Cardiac septum (tissue), 1 donor: ENCODE results near the gene CCNK. TPM values are rescaled to one million over a fixed set of nuclear protein-coding genes. Genes with fewer than 3 reads are reported as not detected.

Experiments
- DNase-seq: peaks from one replicate; pipeline ENCODE4 v3.0.0-alpha.2; 2020; ENCODE audit warnings: low spot score
- intact Hi-C: fragments of 100-400 bp; cut with DNase I; formaldehyde crosslinking; loops from one replicate; pipeline ENCODE4 v1.14.0; 2022
- long read RNA-seq: library from polyadenylated mRNA; unstranded; transcript quantifications from one replicate; pipeline ENCODE4 v2.0.0, GENCODE V29; 2021
- total RNA-seq: library from RNA; stranded (reverse); fragmentation: NEBNext Ultra II Directional; extraction: Animal tissue kit (Norgen Biotek cat#: 25700); gene quantifications from one replicate; pipeline ENCODE4 v1.2.1, GENCODE V29; 2021
- donor health status: DM: no; HTN: no; CAD: no.

The CCNK gene
- total RNA-seq = 31.2 TPM
- long read RNA-seq, partial matches to known transcripts = 0 of 12 reads
- long read RNA-seq, other reads (novel, unspliced or antisense) = 12 of 12 reads

GRCh38 chr14:99480917-99481744 lies at the start of gene CCNK:
Gene CCNK (plus strand): TSS chr14:99481409. CDS start chr14:99492678, 11,269 bp downstream.
- intact Hi-C loops = no loop called here
- DNase-seq = peak; percentile 100

DNA sequence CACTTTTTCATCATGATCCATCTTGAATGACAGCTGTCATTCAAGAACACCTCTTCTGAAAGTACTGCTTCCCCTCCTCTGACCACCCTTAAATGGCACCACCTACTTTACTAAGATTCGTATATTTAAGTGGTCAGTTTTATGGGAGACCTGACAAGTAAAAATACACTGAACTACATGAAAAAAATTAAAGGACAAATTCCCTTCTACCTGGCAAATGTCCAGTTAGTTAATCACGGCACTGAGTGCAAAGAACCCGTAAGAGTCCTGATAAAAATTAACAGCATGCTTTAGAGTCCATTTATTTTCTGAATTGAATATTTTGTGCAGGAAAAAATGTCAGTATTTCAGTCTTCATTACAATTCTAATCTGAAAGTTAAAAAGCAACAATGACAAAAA lies 49.2 kb upstream of the CCNK start:
- no peak for DNase-seq
- intact Hi-C loops = no loop called here

DNA sequence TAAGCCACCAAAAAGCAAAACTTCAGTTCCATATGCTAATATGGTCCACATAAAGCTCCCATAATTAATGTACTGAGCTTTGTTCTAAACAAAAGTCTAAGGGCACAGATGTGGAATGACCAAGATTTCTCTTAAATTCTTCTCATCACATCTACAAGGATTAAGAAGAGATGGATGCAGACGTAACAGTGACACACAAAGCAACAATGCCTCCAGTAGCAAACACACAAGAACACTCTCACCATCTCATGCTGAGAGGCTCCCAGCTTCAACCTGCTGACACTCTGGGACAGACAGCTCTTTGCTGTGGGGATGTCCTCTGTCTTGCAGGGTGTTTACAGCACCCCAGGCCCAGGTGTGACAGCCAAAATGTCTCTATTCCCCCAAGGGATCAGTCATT lies 48.7 kb upstream of the CCNK start:
- no peak for DNase-seq
- intact Hi-C loops = no loop called here

- intact Hi-C loops = no loop called here
- DNase-seq = no peak
These were observed 45.9 kb upstream of the CCNK start for GRCh38 chr14:99435327-99435726.

- intact Hi-C loops = no loop called here
- DNase-seq = no peak
These were observed 44.7 kb upstream of the CCNK start for GRCh38 chr14:99436247-99437180.

DNA sequence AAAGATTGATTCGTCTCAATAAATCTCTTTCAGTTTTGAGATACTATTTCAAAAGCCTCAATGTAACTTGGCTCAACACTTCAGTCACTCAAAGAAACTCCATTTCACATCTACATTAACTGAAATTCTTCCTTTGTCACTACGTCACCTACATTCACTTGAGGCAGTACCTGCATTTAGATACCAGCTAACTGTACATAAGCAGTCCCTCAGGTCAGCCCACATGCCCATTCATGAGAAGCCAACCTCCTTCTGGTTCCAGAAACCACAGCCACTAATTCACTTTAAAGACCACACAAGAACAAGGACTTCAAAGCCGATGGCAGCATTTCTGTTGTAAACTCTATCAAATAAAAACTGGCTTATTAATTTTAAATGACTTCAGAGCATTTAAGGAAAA lies 43.5 kb upstream of the CCNK start:
- intact Hi-C loops = no loop called here
- DNase-seq = no peak

GRCh38 chr14:99440278-99440677 lies 40.9 kb upstream of the CCNK start:
- intact Hi-C loops = no loop called here
- DNase-seq = no peak

GRCh38 chr14:99441157-99441870 lies 39.9 kb upstream of the CCNK start:
- no peak for DNase-seq
- intact Hi-C loops = no loop called here

DNA sequence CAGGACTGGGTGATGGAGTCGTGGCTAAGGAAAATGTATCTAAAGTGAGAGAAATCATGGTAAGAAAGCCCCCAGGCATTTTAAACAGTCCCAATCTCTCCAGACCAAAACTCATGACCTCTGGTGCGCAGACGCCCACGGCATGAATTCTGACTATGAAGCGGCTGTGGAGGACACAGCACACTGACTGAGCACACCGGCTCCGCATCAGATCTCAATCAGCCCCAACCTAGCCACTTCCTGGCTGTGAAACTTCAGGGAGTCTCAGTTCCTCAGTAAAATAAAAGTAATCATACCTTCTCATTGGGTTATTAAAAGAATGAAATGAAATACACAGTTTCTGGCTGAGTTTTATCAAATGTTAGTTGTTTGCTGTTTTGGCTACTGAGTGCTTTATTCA lies 39.3 kb upstream of the CCNK start:
- intact Hi-C loops = no loop called here
- no peak for DNase-seq

GRCh38 chr14:99445931-99446330 lies 35.3 kb upstream of the CCNK start:
- intact Hi-C loops = no loop called here
- no peak for DNase-seq

DNA sequence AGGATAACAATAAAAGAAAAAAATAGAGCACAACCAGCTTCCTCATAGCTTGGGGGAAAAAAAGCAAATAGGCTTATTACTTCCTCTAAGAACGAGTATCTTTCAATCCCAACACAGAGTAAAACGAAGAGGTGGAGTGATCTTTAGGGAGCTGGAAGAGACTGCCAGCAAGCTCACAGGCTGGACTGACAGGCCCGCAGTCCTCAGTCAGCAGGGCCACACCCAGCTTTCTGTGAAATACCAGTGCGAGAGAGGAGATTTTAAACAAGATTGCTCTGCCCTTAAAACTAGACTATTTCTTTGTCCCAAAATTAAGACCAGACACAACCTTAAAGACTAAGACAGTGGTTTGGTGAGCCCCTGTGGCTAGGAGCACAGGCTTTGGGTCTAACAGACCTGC lies 33.5 kb upstream of the CCNK start:
- DNase-seq = no peak
- intact Hi-C loops = no loop called here

DNA sequence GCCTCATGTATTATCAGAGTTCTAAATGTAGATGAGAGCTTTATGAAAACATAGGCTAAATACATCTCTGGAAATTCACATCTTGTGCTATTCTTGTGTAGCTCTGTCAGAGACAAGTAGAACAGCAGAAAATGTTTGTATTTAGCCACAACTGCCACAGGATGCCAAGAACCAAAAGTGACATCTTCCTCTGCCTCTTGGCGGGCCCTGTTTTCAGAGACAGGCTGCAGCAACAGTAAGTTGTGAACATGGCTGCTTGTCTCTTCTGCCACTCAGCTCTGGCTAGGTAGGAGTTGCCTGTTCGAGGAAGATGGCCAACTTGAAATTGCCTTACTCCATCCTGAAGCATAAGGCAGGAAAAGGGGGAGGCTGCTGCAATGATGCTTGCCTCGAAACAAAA lies 30.9 kb upstream of the CCNK start:
- no peak for DNase-seq
- intact Hi-C loops = no loop called here

- intact Hi-C loops = no loop called here
- DNase-seq = no peak
These were observed 30.0 kb upstream of the CCNK start for GRCh38 chr14:99451234-99451633.

DNA sequence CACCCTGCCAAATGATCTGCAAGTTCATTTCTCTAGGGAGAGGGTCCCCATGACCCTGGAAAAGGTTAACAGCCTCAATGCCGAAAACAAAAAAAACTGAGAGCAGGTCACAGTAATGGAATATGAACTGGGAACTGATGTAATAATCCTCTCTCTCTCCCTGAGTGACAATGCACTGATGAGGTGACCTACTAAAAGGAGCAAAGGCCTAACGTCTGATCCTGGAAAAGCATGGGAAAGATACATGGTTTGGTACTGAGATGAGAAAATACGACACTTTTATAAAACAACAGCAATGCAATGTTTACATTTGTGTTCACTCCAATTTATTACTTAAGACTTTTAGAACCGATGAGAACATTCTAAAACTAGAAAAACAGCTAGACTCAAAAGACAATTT lies 28.2 kb upstream of the CCNK start:
- intact Hi-C loops = no loop called here
- no peak for DNase-seq

DNA sequence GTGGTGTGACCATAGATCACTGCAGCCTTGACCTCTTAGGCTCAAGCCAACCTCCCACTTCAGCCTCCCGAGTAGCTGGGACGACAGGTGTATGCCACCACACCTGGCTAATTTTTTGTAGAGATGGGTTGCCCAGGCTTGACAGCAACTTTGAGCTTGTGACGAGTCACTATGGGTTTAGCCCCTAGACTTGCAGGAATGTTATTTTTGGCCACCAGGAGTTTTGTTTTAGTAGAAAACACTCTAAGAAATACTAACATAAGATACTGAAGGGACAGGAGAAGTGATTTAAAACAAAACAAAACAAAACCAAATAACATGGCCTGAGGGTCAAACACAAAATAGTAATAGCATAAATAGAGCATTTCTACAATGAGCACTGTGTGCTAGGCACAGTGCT lies 27.0 kb upstream of the CCNK start:
- intact Hi-C loops = no loop called here
- no peak for DNase-seq

- DNase-seq = no peak
- intact Hi-C loops = no loop called here
These were observed 21.6 kb upstream of the CCNK start for GRCh38 chr14:99459481-99460100.

DNA sequence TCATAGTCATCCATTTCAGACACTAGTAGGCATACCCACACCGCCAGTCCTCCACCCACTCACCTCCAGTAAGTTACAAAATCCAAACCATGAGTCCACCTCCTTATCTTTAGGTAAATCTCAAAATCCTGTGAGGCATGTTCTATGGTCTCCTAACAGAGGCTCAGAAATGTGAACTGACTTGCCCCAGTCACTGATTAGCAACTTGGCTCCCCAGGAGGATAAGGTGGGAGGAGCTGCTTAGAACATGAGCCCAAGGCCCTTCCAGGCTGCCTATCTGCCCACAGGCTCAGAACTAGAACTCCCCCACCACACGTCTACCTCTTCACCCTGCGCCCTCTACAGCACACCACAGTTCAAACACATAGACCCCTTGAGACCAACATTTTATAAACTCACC lies 20.4 kb upstream of the CCNK start:
- DNase-seq = no peak
- intact Hi-C loops = no loop called here

- no peak for DNase-seq
These were observed 19.7 kb upstream of the CCNK start for GRCh38 chr14:99461411-99462085.

GRCh38 chr14:99462210-99462609 lies 19.0 kb upstream of the CCNK start:
- no peak for DNase-seq
- intact Hi-C loops = no loop called here

More at GRCh38 chr14:99461411-99462085, 19.7 kb upstream of the CCNK start:
- intact Hi-C loops = no loop called here
